GM13977 (cell line): ENCODE measurements around the gene TIMD4.
"Not testable (repeated sequence)": the region's sequence is repeated elsewhere in the genome, so short reads cannot be mapped to it uniquely, and the experiment has no call there.

Experiments used
- DNase-seq: peaks from one replicate; pipeline ENCODE4 v3.0.0; 2012; ENCODE audit warnings: low spot score
- in situ Hi-C: fragments of 300-500 bp; cut with MboI; formaldehyde crosslinking; loops from one replicate; pipeline ENCODE4 v1.12.0; 2022; ENCODE audit warnings: low sequenced_read_pairs, low pct_unique_long_range_greater_than_20kb, mixed read lengths, inconsistent platforms; ENCODE audit not compliant: unreplicated experiment
- TF ChIP-seq, protein P1 (sequence below): IDR thresholded peaks from 2 replicates; pipeline ENCODE4 v1.5.1; 2012; ENCODE audit warnings: mild to moderate bottlenecking, control low read depth; ENCODE audit not compliant: insufficient read depth; ENCODE audit errors: extremely low read depth, missing control alignments

The TIMD4 gene

GRCh38 chr5:156974328-156974727 is 11.3 kb upstream of the TIMD4 start:
- in situ Hi-C loops = no loop called here
- no peak for DNase-seq
- TF ChIP-seq, protein P1, sequence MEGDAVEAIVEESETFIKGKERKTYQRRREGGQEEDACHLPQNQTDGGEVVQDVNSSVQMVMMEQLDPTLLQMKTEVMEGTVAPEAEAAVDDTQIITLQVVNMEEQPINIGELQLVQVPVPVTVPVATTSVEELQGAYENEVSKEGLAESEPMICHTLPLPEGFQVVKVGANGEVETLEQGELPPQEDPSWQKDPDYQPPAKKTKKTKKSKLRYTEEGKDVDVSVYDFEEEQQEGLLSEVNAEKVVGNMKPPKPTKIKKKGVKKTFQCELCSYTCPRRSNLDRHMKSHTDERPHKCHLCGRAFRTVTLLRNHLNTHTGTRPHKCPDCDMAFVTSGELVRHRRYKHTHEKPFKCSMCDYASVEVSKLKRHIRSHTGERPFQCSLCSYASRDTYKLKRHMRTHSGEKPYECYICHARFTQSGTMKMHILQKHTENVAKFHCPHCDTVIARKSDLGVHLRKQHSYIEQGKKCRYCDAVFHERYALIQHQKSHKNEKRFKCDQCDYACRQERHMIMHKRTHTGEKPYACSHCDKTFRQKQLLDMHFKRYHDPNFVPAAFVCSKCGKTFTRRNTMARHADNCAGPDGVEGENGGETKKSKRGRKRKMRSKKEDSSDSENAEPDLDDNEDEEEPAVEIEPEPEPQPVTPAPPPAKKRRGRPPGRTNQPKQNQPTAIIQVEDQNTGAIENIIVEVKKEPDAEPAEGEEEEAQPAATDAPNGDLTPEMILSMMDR = no peak

DNA sequence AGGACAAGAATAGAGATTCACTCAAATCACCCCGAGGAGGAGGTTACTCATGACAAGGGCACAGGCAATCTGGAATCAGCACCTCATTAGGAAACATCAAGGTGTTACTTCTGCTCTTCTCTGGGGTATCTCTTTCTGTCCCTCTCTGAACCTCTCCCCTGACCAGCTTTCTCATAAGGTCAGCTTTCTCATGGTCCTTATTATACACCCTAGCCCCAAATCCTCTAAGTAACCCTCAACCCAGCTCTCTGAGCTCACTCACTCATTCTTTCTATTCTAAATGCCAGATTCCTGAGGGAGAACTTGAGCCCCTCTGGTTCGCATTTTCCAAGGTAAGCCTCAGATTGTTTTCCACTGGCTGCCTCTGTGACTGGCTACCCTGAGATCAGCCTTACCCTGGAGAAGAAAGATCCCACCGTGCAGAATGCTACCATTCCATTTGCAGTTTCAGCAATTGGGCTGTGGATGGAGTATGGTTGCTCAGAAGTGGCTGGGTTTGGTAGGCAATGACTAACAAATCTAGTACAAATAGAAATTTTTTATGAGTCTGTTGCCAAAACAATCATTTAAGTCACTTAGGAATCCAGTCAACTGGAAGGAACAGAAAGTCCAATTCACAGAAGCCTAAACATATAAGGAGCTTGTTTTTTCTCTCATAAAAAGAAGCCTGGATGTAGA is 9.0 kb upstream of the TIMD4 start:
- no peak for DNase-seq
- in situ Hi-C loops = no loop called here
- TF ChIP-seq, protein P1 = no peak

DNA sequence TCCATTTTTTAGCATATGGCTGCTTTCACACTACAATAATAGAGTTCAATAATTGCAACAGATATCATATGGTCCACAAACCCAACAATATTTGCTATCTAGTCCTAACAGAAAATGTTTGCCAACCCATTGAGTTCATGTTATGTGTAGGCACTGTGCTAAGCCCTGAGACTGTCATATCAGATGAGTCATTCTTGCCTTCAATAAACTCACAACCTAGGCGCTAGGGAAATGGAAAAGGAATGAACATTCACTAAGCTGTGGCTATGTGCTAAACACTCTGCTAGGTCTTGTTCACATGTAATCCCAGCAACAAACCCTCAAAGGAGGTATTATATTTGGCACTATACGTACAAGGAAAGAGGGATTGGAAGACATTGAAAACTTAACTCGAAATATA is 8.4 kb upstream of the TIMD4 start:
- TF ChIP-seq, protein P1 = no peak
- DNase-seq = no peak
- in situ Hi-C loops = no loop called here

GRCh38 chr5:156967386-156967785 is 4.4 kb upstream of the TIMD4 start:
- DNase-seq, in situ Hi-C loops: not testable (repeated sequence)

GRCh38 chr5:156956321-156956720 is 6.7 kb downstream of the TIMD4 start:
- no peak for DNase-seq
- in situ Hi-C loops = no loop called here
- TF ChIP-seq, protein P1 = no peak

GRCh38 chr5:156951359-156951758 is 11.7 kb downstream of the TIMD4 start:
- in situ Hi-C loops = no loop called here
- DNase-seq = no peak
- TF ChIP-seq, protein P1 = no peak

DNA sequence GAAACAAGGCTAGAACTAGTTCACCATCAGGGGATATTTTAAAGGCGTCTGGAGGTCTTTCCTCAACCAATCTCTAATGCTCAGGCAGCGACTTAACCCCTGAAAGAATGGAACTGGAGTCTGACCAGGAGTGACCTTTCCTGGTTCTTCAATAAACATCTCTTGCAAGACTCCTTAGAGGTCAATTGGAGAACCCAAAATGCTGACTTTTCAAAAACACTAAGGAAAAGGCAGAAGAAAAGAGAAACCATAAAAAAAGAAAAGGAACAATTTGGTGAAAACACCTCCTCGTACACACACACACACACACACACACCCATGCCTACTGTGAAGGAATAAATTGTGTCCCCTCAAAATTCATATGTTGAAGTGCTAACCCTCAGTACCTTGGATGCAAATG is 12.3 kb downstream of the TIMD4 start:
- DNase-seq = no peak
- TF ChIP-seq, protein P1 = no peak
- in situ Hi-C loops = no loop called here
